Measurements from ENCODE around the gene VKORC1. TPM values are rescaled to one million over a fixed set of nuclear protein-coding genes. Genes with fewer than 3 reads are reported as not detected.
A peak's percentile ranks its signal among the peaks of the same experiment; 100 is the strongest.

The VKORC1 gene
- total and polyA plus RNA-seq, 2 of the 4 experiments (the other 2 are of a cell fraction), result 65.2 to 317 TPM

DNA sequence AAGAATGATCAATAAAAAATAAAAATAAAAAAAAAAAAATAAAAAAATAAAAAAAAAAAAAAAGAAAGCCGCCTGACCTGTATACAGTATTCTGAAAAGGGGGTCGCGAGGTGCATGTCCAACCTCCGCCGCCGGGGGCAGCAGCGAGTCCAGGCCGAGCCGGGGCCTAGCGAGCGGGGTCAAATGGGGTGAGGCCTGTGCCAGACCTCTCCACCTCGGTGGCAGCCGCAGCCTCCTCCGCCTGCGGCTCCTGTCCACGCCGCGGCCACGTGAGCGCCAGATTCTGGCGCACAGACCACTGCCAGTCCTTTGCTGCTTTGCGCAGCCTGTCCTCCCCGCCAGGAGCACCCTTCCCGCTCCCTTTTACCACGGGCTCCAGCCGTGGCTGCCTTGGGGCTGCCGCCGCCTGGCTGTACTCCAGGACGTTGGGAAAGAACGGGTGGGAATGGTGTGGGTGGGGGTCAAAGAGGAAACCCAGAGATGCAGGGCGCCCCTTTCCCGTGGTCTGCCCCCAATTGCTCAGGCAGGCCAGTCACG, 11.1 kb upstream of the VKORC1 start:
- peaks cover 15% of the 10 kb centered on the region for H3K36me3 ChIP-seq (ENCODE audit: control insufficient read depth, insufficient read depth, low read length)
- H3K27me3 ChIP-seq (ENCODE audit: control insufficient read depth, insufficient read depth, low read length), result no peaks in the 10 kb centered on the region
- H3K4ac ChIP-seq (ENCODE audit: low read depth, low read length), result no peak overlapping the region
- no peak overlapping the region for H3K4me3 ChIP-seq (ENCODE audit: insufficient read depth, low read depth, low read length)
- 25% methylated on average over 10 of the region's 33 CpGs; no CpG with 5 or more reads in 1 of the 2 experiments for WGBS, 2 experiments (ENCODE audit: extremely low coverage in 2 of 2, insufficient read length in 1 of 2)
- H3K14ac ChIP-seq (replicated peaks; ENCODE audit: low read depth, low read length), result no peak overlapping the region
- H3K23ac ChIP-seq (ENCODE audit: low read depth, low read length), result no peak overlapping the region
- peak overlapping the region; percentile 1; the same call in 1 of the 3 replicates for H2BK15ac ChIP-seq (ENCODE audit: low read depth, low read length)
- TF ChIP-seq CEBPB (IDR thresholded peaks at IDR 0.05; ENCODE audit: low read depth, low read length), result no peak
- TF ChIP-seq, protein P1, sequence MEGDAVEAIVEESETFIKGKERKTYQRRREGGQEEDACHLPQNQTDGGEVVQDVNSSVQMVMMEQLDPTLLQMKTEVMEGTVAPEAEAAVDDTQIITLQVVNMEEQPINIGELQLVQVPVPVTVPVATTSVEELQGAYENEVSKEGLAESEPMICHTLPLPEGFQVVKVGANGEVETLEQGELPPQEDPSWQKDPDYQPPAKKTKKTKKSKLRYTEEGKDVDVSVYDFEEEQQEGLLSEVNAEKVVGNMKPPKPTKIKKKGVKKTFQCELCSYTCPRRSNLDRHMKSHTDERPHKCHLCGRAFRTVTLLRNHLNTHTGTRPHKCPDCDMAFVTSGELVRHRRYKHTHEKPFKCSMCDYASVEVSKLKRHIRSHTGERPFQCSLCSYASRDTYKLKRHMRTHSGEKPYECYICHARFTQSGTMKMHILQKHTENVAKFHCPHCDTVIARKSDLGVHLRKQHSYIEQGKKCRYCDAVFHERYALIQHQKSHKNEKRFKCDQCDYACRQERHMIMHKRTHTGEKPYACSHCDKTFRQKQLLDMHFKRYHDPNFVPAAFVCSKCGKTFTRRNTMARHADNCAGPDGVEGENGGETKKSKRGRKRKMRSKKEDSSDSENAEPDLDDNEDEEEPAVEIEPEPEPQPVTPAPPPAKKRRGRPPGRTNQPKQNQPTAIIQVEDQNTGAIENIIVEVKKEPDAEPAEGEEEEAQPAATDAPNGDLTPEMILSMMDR (conservative IDR thresholded peaks at IDR 0.05; ENCODE audit: low read depth, low read length), result peak; percentile 61
- 0 out of 2 replicates have a peak, but pooled peaks have one; percentile 21 for TF ChIP-seq BHLHE40 (IDR thresholded peaks at IDR 0.05; ENCODE audit: low read depth, low read length)
- peak; percentile 35; the same call in 1 of the 2 replicates for TF ChIP-seq RAD21 (IDR thresholded peaks at IDR 0.05; ENCODE audit: low read length)
- ATAC-seq (ENCODE audit: low read depth) (peak; percentile 74), DNase-seq (no peak)
- H3K56ac ChIP-seq (ENCODE audit: extremely low read depth, insufficient read depth, low read length), result no peak overlapping the region
- peak overlapping the region; percentile 43 for H3K27ac ChIP-seq (ENCODE audit: insufficient read depth, low read length)
- H4K8ac ChIP-seq (ENCODE audit: low read depth in 2 of 2, low read length in 2 of 2), result peak overlapping the region; percentile 81 to 97; a peak in 3 of 4 replicates
- dilution Hi-C loops (cut with HindIII; ENCODE audit: low sequenced_read_pairs, unreplicated experiment) (no loop called here), intact Hi-C loops (cut with micrococcal nuclease) (loop anchor here (2.0 kb wide), 1 partner anchor 53 kb away; no protein-coding TSS in a partner anchor), in situ Hi-C loops (cut with MboI; ENCODE audit: low sequenced_read_pairs) (no loop called here)
- CTCF ChIA-PET, result no interaction called here
- peaks cover 5% of the 10 kb centered on the region for H3K4me1 ChIP-seq (ENCODE audit: control insufficient read depth, insufficient read depth, low read length)
- H3K9me3 ChIP-seq (ENCODE audit: control insufficient read depth, insufficient read depth, low read length), result no peaks in the 10 kb centered on the region
- H3K18ac ChIP-seq (ENCODE audit: low read depth, low read length), result peak overlapping the region; percentile 5; the same call in 1 of the 2 replicates
- 0 out of 2 replicates have a peak overlapping the region, but pooled peaks have one; percentile 3 for H3K9ac ChIP-seq (ENCODE audit: low read depth, low read length)
- no peaks in the 10 kb centered on the region; the same call in 1 of the 2 replicates for H4K20me1 ChIP-seq (ENCODE audit: insufficient read depth, low read length)
- H2BK20ac ChIP-seq (ENCODE audit: low read depth, low read length), result no peak overlapping the region
- peak overlapping the region; percentile 94 for H2AFZ ChIP-seq (replicated peaks; ENCODE audit: low read length, poor library complexity)
- peaks cover 14 to 27% of the 10 kb centered on the region in 2 experiments for H3K79me1 ChIP-seq (ENCODE audit: low read depth in 1 of 2, low read length in 2 of 2)
- peak overlapping the region; percentile 46 for H2BK5ac ChIP-seq (ENCODE audit: low read depth, low read length, poor library complexity, severe bottlenecking)
- POLR2A ChIA-PET (ENCODE audit: unreplicated experiment), result no interaction called here
- BruUV-seq (replicated peaks), result no TSS peak
- no peak overlapping the region for H4K91ac ChIP-seq (ENCODE audit: insufficient read depth, low read depth, low read length)
- no peak overlapping the region for H3K4me2 ChIP-seq (ENCODE audit: low read depth, low read length)
- no peak overlapping the region for H2BK120ac ChIP-seq (ENCODE audit: low read depth, low read length)
- peaks cover 14% of the 10 kb centered on the region; the same call in 1 of the 2 replicates for H3K9me1 ChIP-seq (ENCODE audit: insufficient read depth, low read length)
- H2AK9ac ChIP-seq (replicated peaks; ENCODE audit: low read depth, low read length, poor library complexity), result peak overlapping the region; percentile 22
- no peak overlapping the region for H2AK5ac ChIP-seq (ENCODE audit: low read depth, low read length)
- peak overlapping the region; percentile 82 for H4K5ac ChIP-seq (ENCODE audit: low read depth, low read length)
